Activated CD8-positive, alpha-beta T cell treated with anti-CD3 and anti-CD28 coated beads for 36 hours (primary cell): Measurements from ENCODE around the gene KIN. TPM values are rescaled to one million over a fixed set of nuclear protein-coding genes. Genes with fewer than 3 reads are reported as not detected.

ENCODE experiments used
- ATAC-seq: fragments of 200-7000 bp; cut with Tn5 transposase; one replicate; pipeline ENCODE4 v1.10.0; 2021; ENCODE audit warnings: mild to moderate bottlenecking, moderate library complexity
- CTCF ChIA-PET: fragments of 350-600 bp; sonication (Branson Sonifier 250); formaldehyde crosslinking; loops from one replicate; lab custom pipeline; 2021; ENCODE audit warnings: antibody characterized with exemption; lab: Charles Lee
- POLR2A ChIA-PET: fragments of 350-600 bp; sonication (Branson Sonifier 250); formaldehyde crosslinking; loops from one replicate; lab custom pipeline; 2021; ENCODE audit warnings: antibody characterized with exemption; lab: Charles Lee
- DNase-seq: peaks from one replicate; pipeline ENCODE4 v3.0.0-alpha.2; 2020
- H3K27ac Mint-ChIP-seq: one replicate; pipeline ENCODE4 v1.8.0; 2021; ENCODE audit warnings: mild to moderate bottlenecking, mixed read lengths
- H3K27me3 Mint-ChIP-seq: one replicate; pipeline ENCODE4 v1.8.0; 2021; ENCODE audit warnings: mixed read lengths
- H3K36me3 Mint-ChIP-seq: one replicate; pipeline ENCODE4 v1.8.0; 2021; ENCODE audit warnings: low read depth, mixed read lengths
- H3K4me1 Mint-ChIP-seq: one replicate; pipeline ENCODE4 v1.8.0; 2021; ENCODE audit warnings: low read depth, mixed read lengths
- H3K4me3 Mint-ChIP-seq: one replicate; pipeline ENCODE4 v1.8.0; 2021; ENCODE audit warnings: mild to moderate bottlenecking, moderate library complexity, mixed read lengths
- H3K9me3 Mint-ChIP-seq: one replicate; pipeline ENCODE4 v1.8.0; 2021; ENCODE audit warnings: mixed read lengths
- CTCF ChIP-seq: fragments of 200-600 bp; IDR thresholded peaks from one replicate; pipeline ENCODE4 v1.8.0; 2022; ENCODE audit warnings: antibody characterized with exemption, mild to moderate bottlenecking
- intact Hi-C: fragments of 100-400 bp; cut with micrococcal nuclease; formaldehyde crosslinking; loops from one replicate; pipeline ENCODE4 v1.10.0; 2022
- total RNA-seq, 2 experiments: library from RNA; stranded (reverse); gene quantifications; one replicate each; pipeline ENCODE4 v1.2.3, GENCODE V29; 2021

KIN gene
- total RNA-seq, 2 experiments from 2014 or later = 10.7 to 12.6 TPM

- H3K27me3 Mint-ChIP-seq = peaks cover 22% of the 10 kb centered on the region
Measured at GRCh38 chr10:7704071-7705016, 83.4 kb downstream of the KIN start.

DNA sequence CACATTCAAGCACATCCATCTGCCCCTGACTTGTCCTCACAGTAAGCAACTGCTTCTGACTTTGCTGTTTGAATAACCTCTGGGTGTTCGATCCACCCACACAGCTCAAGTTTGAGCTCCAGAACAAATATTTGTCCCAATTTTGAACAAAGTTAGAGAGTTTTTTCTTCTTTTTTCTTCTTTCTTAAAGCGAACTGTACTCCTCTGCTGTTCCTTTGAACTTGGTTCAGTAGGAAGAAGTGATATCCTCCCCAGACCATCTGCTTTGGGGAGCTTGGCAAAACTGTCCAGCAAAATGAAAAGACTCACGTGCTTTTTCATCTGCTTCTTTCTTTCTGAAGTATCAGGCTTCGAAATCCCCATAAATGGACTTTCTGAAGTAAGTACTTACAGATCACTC lies 84.7 kb downstream of the KIN start, which contains the start of gene ITIH2:
ITIH2 (plus strand) TSS at position 177 of the 400 bp plus-strand sequence; CDS start at position 296, 119 bp downstream.
- H3K27ac Mint-ChIP-seq = no peak within 1 kb of the TSS
- no peaks in the 10 kb centered on the region for H3K36me3 Mint-ChIP-seq
- H3K4me1 Mint-ChIP-seq = no peaks in the 10 kb centered on the region
- ChIA-PET POLR2A (no interaction called here), CTCF (interaction anchor here (1.3 to 1.5 kb wide), 2 partner anchors 178 kb away, joined by 3 read pairs; no protein-coding TSS in a partner anchor)
- no peaks in the 10 kb centered on the region for H3K9me3 Mint-ChIP-seq
- intact Hi-C loops = no loop called here
- no peak for ATAC-seq
- TF ChIP-seq CTCF = no peak
- H3K27me3 Mint-ChIP-seq = peaks cover 25% of the 10 kb centered on the region
- no peak within 1 kb of the TSS for H3K4me3 Mint-ChIP-seq
- no peak for DNase-seq

More at GRCh38 chr10:7704071-7705016, 83.4 kb downstream of the KIN start:
- ATAC-seq (no peak), DNase-seq (no peak)
- intact Hi-C loops = no loop called here
- no peaks in the 10 kb centered on the region for H3K9me3 Mint-ChIP-seq
- no peaks in the 10 kb centered on the region for H3K4me1 Mint-ChIP-seq
- H3K4me3 Mint-ChIP-seq = no peak overlapping the region
- no peak overlapping the region for H3K27ac Mint-ChIP-seq
- ChIA-PET POLR2A (interaction anchor here (0.6 kb wide), 1 partner anchor 83 kb away, joined by 3 read pairs; the partner anchor contains the start of genes ATP5F1C and KIN), CTCF (interaction anchor here (1.4 to 1.5 kb wide), 2 partner anchors 179 to 1598 kb away, joined by 3 read pairs; no protein-coding TSS in a partner anchor)
- TF ChIP-seq CTCF = no peak
- no peaks in the 10 kb centered on the region for H3K36me3 Mint-ChIP-seq

- intact Hi-C loops = no loop called here
- ATAC-seq (no peak), DNase-seq (no peak)
- Mint-ChIP-seq H3K27me3 (peaks cover 25% of the 10 kb centered on the region), H3K9me3 (no peaks in the 10 kb centered on the region), H3K4me3 (no peak overlapping the region), H3K27ac (no peak overlapping the region), H3K4me1 (no peaks in the 10 kb centered on the region), H3K36me3 (no peaks in the 10 kb centered on the region)
- TF ChIP-seq CTCF = no peak
- POLR2A ChIA-PET = no interaction called here
- CTCF ChIA-PET = interaction anchor here (1.3 kb wide), 1 partner anchor 177 kb away, joined by 3 read pairs; no protein-coding TSS in a partner anchor
Measured at GRCh38 chr10:7702288-7702812, 85.4 kb downstream of the KIN start.

DNA sequence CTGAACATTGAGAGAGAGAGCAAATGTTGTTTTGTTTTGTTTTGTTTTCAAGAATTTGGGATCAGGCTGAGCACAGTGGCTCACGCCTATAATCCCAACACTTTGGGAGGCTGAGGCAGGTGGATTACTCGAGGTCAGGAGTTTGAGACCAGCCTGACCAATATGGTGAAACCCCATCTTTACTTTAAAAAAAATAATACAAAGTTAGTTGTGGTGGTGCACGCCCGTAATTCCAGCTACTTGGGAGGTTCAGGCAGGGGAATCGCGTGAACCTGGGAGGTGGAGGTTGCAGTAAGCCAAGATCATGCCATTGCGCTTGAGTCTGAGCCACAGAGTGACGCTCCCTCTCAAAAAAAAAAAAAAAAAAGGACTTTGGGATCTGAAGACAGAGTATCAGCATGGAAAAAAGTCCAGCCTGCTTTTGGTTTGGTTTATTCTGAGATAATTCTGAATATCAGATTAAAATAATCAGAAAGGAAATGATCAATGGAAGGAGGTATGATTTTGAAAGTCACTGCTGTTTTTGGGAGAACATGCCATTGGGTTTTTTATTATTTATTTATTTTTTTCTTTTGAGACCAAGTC lies 86.5 kb downstream of the KIN start:
- Mint-ChIP-seq H3K27me3 (peaks cover 25% of the 10 kb centered on the region), H3K9me3 (no peaks in the 10 kb centered on the region), H3K4me1 (no peaks in the 10 kb centered on the region), H3K4me3 (no peak overlapping the region), H3K27ac (no peak overlapping the region), H3K36me3 (no peaks in the 10 kb centered on the region)
- DNase-seq = no peak
- ChIA-PET POLR2A (no interaction called here), CTCF (interaction anchor here (1.4 to 4.0 kb wide), 2 partner anchors 13 to 176 kb away, joined by 5 to 22 read pairs; no protein-coding TSS in a partner anchor)
- TF ChIP-seq CTCF = no peak
- no peak for ATAC-seq
- intact Hi-C loops = no loop called here

Other genes starting within 250 kb of the KIN start
- gene ITIH5, start 121.0 kb downstream of the KIN start, total RNA-seq = not detected
- gene ITIH2, start 84.7 kb downstream of the KIN start, total RNA-seq = not detected
- 100 to 1,000 TPM; 282 to 292 TPM for gene ATP5F1C, start 184 bp upstream of the KIN start, total RNA-seq
- gene TAF3, start 30.5 kb upstream of the KIN start, total RNA-seq = 10 to 100 TPM; 12.5 to 12.7 TPM